Progenitor cell of endocrine pancreas (in vitro differentiated cells): Measurements from ENCODE around the gene ATG9A. TPM values are rescaled to one million over a fixed set of nuclear protein-coding genes. Genes with fewer than 3 reads are reported as not detected.

Experiments
- DNase-seq: peaks from one replicate; pipeline ENCODE4 v3.0.0; 2021; ENCODE audit warnings: low spot score; ENCODE audit not compliant: unreplicated experiment
- H3K27ac Mint-ChIP-seq: 2 replicates; pipeline ENCODE4 v1.8.0; 2021; ENCODE audit warnings: mild to moderate bottlenecking, moderate library complexity, mixed read lengths
- H3K27me3 Mint-ChIP-seq: 2 replicates; pipeline ENCODE4 v1.8.0; 2021; ENCODE audit warnings: mixed read lengths
- H3K36me3 Mint-ChIP-seq: 2 replicates; pipeline ENCODE4 v1.8.0; 2022; ENCODE audit warnings: mixed read lengths; ENCODE audit not compliant: insufficient read depth
- H3K4me1 Mint-ChIP-seq: 2 replicates; pipeline ENCODE4 v1.8.0; 2021; ENCODE audit warnings: low read depth, mixed read lengths
- H3K4me3 Mint-ChIP-seq: 2 replicates; pipeline ENCODE4 v1.8.0; 2021; ENCODE audit warnings: low read depth, mild to moderate bottlenecking, moderate library complexity, mixed read lengths
- H3K9me3 Mint-ChIP-seq: 2 replicates; pipeline ENCODE4 v1.8.0; 2021; ENCODE audit warnings: low read depth, mixed read lengths
- total RNA-seq: library from RNA; stranded (reverse); gene quantifications from 2 replicates; pipeline ENCODE4 v1.2.1, GENCODE V29; 2021
- TF ChIP-seq, protein P1 (sequence below): fragments of 200-600 bp; sonication (generic); IDR thresholded peaks from one replicate; pipeline ENCODE4 v1.5.0; 2021; ENCODE audit warnings: antibody characterized with exemption, mild to moderate bottlenecking; ENCODE audit not compliant: unreplicated experiment

The ATG9A gene
- total RNA-seq, 1 donor from 2014 or later, result 43.6 TPM

DNA sequence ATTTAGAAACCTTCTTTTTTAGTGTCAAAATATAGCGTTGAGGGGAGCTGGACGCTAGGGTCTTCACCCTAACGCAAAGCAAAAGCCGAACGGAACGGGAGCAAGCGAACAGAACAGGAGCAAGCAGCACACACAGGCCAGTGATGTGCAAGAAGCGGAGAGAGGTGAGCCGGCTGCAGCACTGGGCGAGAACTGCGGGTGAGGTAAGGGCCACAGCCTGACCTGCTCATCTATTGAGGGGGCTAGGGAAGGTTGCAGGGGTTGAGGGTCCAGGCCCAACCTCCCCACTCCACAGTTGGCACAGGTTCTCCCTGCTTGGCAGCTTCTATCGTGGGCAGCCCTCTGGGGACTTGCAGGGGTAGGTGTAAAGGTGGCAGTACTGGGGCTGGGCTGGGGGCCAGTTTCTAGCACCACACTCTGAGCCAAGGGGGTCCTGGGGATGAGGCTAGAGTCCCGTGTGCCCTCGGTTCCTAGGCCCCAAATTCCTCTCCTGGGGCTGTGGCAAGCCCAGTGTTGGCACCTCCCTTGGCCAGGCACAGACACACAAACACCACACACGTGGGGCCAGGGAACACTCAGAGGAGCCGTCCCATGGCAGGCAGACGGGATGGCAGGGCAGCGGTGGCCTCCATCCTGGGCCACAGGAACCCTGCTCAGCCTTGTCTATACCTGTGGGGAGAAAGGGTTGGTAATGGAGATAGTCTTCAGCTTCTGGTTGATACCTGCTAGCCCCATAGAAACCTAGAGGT, 9.5 kb downstream of the ATG9A start:
- no peaks in the 10 kb centered on the region for H3K27me3 Mint-ChIP-seq
- H3K27ac Mint-ChIP-seq, result no peak overlapping the region
- peaks cover 12% of the 10 kb centered on the region for H3K36me3 Mint-ChIP-seq
- no peaks in the 10 kb centered on the region for H3K9me3 Mint-ChIP-seq
- no peak overlapping the region for H3K4me3 Mint-ChIP-seq
- DNase-seq, result no peak
- TF ChIP-seq, protein P1, sequence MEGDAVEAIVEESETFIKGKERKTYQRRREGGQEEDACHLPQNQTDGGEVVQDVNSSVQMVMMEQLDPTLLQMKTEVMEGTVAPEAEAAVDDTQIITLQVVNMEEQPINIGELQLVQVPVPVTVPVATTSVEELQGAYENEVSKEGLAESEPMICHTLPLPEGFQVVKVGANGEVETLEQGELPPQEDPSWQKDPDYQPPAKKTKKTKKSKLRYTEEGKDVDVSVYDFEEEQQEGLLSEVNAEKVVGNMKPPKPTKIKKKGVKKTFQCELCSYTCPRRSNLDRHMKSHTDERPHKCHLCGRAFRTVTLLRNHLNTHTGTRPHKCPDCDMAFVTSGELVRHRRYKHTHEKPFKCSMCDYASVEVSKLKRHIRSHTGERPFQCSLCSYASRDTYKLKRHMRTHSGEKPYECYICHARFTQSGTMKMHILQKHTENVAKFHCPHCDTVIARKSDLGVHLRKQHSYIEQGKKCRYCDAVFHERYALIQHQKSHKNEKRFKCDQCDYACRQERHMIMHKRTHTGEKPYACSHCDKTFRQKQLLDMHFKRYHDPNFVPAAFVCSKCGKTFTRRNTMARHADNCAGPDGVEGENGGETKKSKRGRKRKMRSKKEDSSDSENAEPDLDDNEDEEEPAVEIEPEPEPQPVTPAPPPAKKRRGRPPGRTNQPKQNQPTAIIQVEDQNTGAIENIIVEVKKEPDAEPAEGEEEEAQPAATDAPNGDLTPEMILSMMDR, result no peak
- H3K4me1 Mint-ChIP-seq, result peaks cover 13% of the 10 kb centered on the region

DNA sequence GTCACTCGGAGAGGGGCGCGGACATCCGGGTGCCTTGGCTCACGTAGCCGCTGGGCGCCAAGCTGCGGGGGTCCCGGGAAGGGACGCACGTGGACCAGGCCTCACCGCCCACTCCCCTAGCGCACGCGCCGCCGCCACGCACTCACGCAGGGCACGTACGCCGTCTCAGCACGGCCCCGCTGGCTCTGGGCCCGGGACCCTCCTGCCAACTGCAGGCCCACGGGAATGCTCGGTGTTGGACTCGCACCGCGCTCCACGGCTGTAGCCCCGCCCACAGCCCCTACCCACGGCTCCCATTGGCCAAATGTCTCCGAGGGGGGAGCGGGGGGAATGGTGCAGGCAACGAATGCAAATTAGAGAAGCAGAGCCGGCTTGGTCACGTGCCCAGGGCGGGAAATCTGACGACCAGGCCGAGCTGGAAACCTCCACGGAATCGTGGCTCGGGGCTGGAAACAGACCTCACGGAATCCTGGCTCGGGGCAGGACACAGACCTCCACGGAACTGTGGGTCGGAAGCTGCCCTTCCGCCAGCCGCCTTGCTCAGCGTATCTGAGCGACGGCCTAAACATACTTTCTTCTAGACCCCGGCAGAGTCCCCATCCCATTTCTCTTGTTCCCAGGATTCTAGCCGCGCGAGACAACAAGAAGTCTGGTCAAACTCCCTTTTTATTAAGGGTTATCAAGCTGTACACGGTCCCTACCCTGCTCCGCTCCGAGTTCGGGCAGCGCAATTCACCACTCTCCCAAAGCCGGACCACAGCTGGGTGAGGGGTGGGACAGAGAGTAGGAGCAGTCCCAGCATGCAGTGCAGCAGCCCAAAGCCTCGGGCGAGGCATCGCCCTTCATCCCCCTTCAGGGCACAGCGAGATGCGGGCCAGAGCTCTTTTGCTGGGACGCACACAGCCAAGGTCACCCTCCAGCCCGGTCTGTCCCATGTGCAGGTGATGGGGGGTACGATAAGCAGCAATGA, 10.4 kb downstream of the ATG9A start, which contains the start of gene ABCB6:
Gene ABCB6 (minus strand): TSS at position 227 of the 970 bp plus-strand sequence. CDS start 285 bp downstream, outside the sequence.
- peaks cover 13% of the 10 kb centered on the region for H3K36me3 Mint-ChIP-seq
- peak within 1 kb of the TSS; percentile 98 for H3K27ac Mint-ChIP-seq
- H3K4me1 Mint-ChIP-seq, result peaks cover 13% of the 10 kb centered on the region
- no peaks in the 10 kb centered on the region for H3K27me3 Mint-ChIP-seq
- peak; percentile 86 for DNase-seq
- no peaks in the 10 kb centered on the region for H3K9me3 Mint-ChIP-seq
- TF ChIP-seq, protein P1, result no peak
- H3K4me3 Mint-ChIP-seq, result peak within 1 kb of the TSS; percentile 79

DNA sequence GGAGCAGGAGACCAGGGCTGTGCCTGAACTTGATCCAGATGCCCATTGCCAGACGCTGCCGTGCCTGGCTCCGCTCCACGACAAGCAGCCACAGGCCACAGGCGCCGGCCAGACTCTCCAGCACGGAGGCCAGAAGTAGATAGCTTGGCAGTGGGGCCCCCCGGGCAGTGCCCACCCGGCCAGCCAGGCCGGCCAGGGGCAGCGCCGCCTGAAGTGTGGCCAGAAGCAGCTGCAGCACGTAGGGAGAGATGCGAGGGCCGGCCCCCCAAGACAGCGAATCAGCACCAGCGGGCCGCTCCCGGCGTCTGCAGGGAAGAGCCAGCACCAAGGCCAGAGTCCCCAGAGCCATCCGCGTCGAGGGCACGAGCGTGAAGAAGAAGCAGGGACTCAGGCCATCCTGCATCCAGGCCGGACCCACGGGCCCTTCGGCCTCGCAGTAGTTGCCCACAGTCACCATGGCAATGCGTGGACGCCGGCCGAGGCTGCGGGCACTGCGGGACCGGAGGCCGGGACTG, 11.2 kb downstream of the ATG9A start:
- Mint-ChIP-seq H3K4me3 (peak overlapping the region; percentile 79), H3K4me1 (peaks cover 13% of the 10 kb centered on the region), H3K9me3 (no peaks in the 10 kb centered on the region), H3K27me3 (no peaks in the 10 kb centered on the region), H3K27ac (peak overlapping the region; percentile 98), H3K36me3 (peaks cover 13% of the 10 kb centered on the region)
- peak; percentile 47 for DNase-seq
- TF ChIP-seq, protein P1, result no peak

DNA sequence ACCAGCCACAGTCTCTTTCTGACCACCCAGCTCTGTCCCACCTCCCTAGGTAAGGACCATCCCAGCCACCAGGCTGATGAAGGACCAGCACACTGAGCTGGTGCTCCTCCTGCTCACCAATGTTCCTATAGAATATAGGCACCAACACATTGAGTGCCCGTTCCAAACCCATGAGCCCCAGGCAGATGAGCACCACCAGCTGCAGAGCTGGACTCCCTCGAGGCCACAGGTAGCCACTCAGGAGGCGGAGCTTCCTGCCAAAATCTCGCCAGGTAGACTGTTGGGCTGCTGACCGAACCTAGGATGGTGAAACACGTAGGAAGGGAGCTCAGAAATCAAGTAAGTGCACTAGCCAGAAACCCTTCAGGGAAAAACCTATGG, 12.9 kb downstream of the ATG9A start:
- H3K27me3 Mint-ChIP-seq, result no peaks in the 10 kb centered on the region
- H3K27ac Mint-ChIP-seq, result peak overlapping the region; percentile 81
- H3K4me3 Mint-ChIP-seq, result no peak overlapping the region
- TF ChIP-seq, protein P1, result no peak
- H3K36me3 Mint-ChIP-seq, result peaks cover 14% of the 10 kb centered on the region
- no peaks in the 10 kb centered on the region for H3K9me3 Mint-ChIP-seq
- H3K4me1 Mint-ChIP-seq, result peaks cover 13% of the 10 kb centered on the region
- DNase-seq, result no peak
